Measurements from ENCODE around the gene LYST.
A peak's percentile ranks its signal among the peaks of the same experiment; 100 is the strongest.

LYST gene

GRCh38 chr1:235887676-235888075 lies 21.0 kb upstream of the LYST start:
- no peak for DNase-seq

- no peak for DNase-seq
Observed at GRCh38 chr1:235885655-235886262, 19.1 kb upstream of the LYST start.

- no peak for DNase-seq
Observed at GRCh38 chr1:235883261-235883927, 16.7 kb upstream of the LYST start.

GRCh38 chr1:235882816-235883215 lies 16.1 kb upstream of the LYST start:
- DNase-seq = no peak

- no peak for DNase-seq
Observed at GRCh38 chr1:235881930-235882700, 15.4 kb upstream of the LYST start.

- no peak for DNase-seq
Observed at GRCh38 chr1:235878082-235878811, 11.5 kb upstream of the LYST start.

- DNase-seq = no peak
Observed at GRCh38 chr1:235876402-235876841, 9.7 kb upstream of the LYST start.

- DNase-seq = no peak
Observed at GRCh38 chr1:235875036-235875597, 8.4 kb upstream of the LYST start.

- no peak for DNase-seq
Observed at GRCh38 chr1:235874261-235874660, 7.6 kb upstream of the LYST start.

GRCh38 chr1:235873571-235873970 lies 6.9 kb upstream of the LYST start:
- DNase-seq = no peak

- DNase-seq = no peak
Observed at GRCh38 chr1:235873045-235873444, 6.3 kb upstream of the LYST start.

GRCh38 chr1:235872270-235872669 lies 5.6 kb upstream of the LYST start:
- no peak for DNase-seq

- DNase-seq = no peak
Observed at GRCh38 chr1:235867903-235868469, 1.3 kb upstream of the LYST start.

GRCh38 chr1:235866913-235867845 lies 473 bp upstream of the LYST start:
- DNase-seq = peak; percentile 89

- DNase-seq = no peak
Observed at GRCh38 chr1:235865565-235866204, 1.0 kb downstream of the LYST start.

- no peak for DNase-seq
Observed at GRCh38 chr1:235864931-235865525, 1.7 kb downstream of the LYST start.

- no peak for DNase-seq
Observed at GRCh38 chr1:235864469-235864868, 2.2 kb downstream of the LYST start.

GRCh38 chr1:235863699-235864093 lies 3.0 kb downstream of the LYST start:
- no peak for DNase-seq

- DNase-seq = no peak
Observed at GRCh38 chr1:235861857-235862256, 4.8 kb downstream of the LYST start.

- DNase-seq = no peak
Observed at GRCh38 chr1:235860829-235861228, 5.9 kb downstream of the LYST start.

GRCh38 chr1:235859789-235860188 lies 6.9 kb downstream of the LYST start:
- DNase-seq = no peak

Measured in KG1 (cell line).